Heart left ventricle (tissue), 16 donors: ENCODE results near the gene EVPL. TPM values are rescaled to one million over a fixed set of nuclear protein-coding genes. Genes with fewer than 3 reads are reported as not detected.
A peak's percentile ranks its signal among the peaks of the same experiment; 100 is the strongest.

Experiments
- ATAC-seq, 4 donors: fragments of 200-7000 bp; cut with Tn5 transposase; one replicate each; pipeline ENCODE4 v1.9.1; 2020 to 2022; ENCODE audit warnings: moderate library complexity in 4 of 4, mild to moderate bottlenecking in 3 of 4, moderate number of reproducible peaks in 1 of 4
- DNase-seq, 5 donors: peaks; one replicate each; pipeline ENCODE4 v3.0.0-alpha.2; 2020
- H3K27ac ChIP-seq, 12 donors: fragments of 200-600 bp; sonication (generic) in 4 of 12; one replicate each; pipeline versions ENCODE4 v1.5.0 to v1.8.0; 2016 to 2022; ENCODE audit warnings: mild to moderate bottlenecking in 2 of 12
- H3K27me3 ChIP-seq, 9 donors: fragments of 200-600 bp; sonication (generic) in 2 of 9; one replicate each; pipeline versions ENCODE4 v1.5.1 to v1.8.0; 2016 to 2022; ENCODE audit warnings: mild to moderate bottlenecking in 3 of 9
- H3K36me3 ChIP-seq, 9 donors: fragments of 200-600 bp; sonication (generic) in 2 of 9; one replicate each; pipeline versions ENCODE4 v1.5.0 to v1.8.0; 2018 to 2022; ENCODE audit warnings: mild to moderate bottlenecking in 2 of 9
- H3K4me1 ChIP-seq, 12 donors: fragments of 200-600 bp; sonication (generic) in 4 of 12; one replicate each; pipeline versions ENCODE4 v1.5.0 to v1.8.0; 2016 to 2022; ENCODE audit warnings: mild to moderate bottlenecking in 3 of 12
- H3K4me3 ChIP-seq, 12 donors: fragments of 200-600 bp; sonication (generic) in 4 of 12; one replicate each; pipeline versions ENCODE4 v1.5.0 to v1.8.0; 2017 to 2022; ENCODE audit warnings: mild to moderate bottlenecking in 9 of 12, moderate library complexity in 4 of 12
- H3K9me3 ChIP-seq, 12 donors: fragments of 200-600 bp; sonication (generic) in 4 of 12; one replicate each; pipeline versions ENCODE4 v1.5.0 to v1.8.0; 2016 to 2022; ENCODE audit warnings: mild to moderate bottlenecking in 1 of 12
- CTCF ChIP-seq, 12 donors: fragments of 200-600 bp; sonication (generic) in 4 of 12; IDR thresholded peaks; one replicate each; pipeline versions ENCODE4 v1.5.0 to v1.8.0; 2018 to 2022; ENCODE audit warnings: antibody characterized with exemption in 12 of 12, mild to moderate bottlenecking in 5 of 12
- POLR2A ChIP-seq, 2 donors: fragments of 450-650 bp; IDR thresholded peaks; one replicate each; pipeline ENCODE4 v1.6.1; 2017; ENCODE audit warnings: antibody characterized with exemption in 2 of 2, mild to moderate bottlenecking in 2 of 2, moderate library complexity in 2 of 2
- WGBS, 4 donors: extraction: QIAGEN DNeasy Blood & Tissue Kit in 2 of 4; methylation state at CpG; one replicate each; pipeline versions ENCODE4 v1.1.5 to v1.1.7; 2013 to 2018; 5-methylcytosine and 5-hydroxymethylcytosine counted together
- intact Hi-C, 10 donors: fragments of 100-400 bp; cut with DNase I; formaldehyde crosslinking; loops; one replicate each; pipeline versions ENCODE4 v1.11.1 to v1.14.2; 2022
- polyA plus RNA-seq, 2 donors: library from polyadenylated mRNA; stranded (reverse); fragments of 200-250 nt; gene quantifications; one replicate each; pipeline ENCODE4 v1.2.3, GENCODE V29; 2013
- total RNA-seq, 9 donors: library from RNA; depleted of rRNA in 2 of 9; stranded (reverse); fragments of >200 nt in 2 of 9; fragmentation: NEBNext Ultra II Directional in 3 of 9; extraction: Animal tissue kit (Norgen Biotek cat#: 25700) in 3 of 9; gene quantifications; one replicate each; pipeline versions ENCODE4 v1.1.0 to v1.2.4, GENCODE V29; 2016 to 2023
- donor health status: ischemic (EF 13 %, LVEDD 7.1; RV severe dilation, severe dysfunction).
- donor health status: healthy with polysubstance abuse.
- donor health status: DM: no; HTN: yes; CAD: no.
- donor health status: DM: no; HTN: no; CAD: no.
- donor health status: ischemic (EF 25% LVEDD 6.9; RV normal size, moderate dysfunction).
- donor health status: ischemic (EF 25% LVEDD 5.7; RV mildly dilated, moderate dysfunction).
- donor health status: healthy.
- donor health status: DM: yes; HTN: yes; CAD: no.
- donor health status: ischemic (EF 35%, LVEDD 5.7; RV mildly dilated, moderate dysfunction).
- donor health status: nonischemic (EF 11% LVEDD 7.7; RV severe dilation, severe dysfunction).
- donor health status: DM: yes; HTN: yes; CAD: no.
- donor health status: PGD.
- donor health status: ischemic (EF 29% LVEDD 5.4; RV normal size, mild dysfunction).
- donor health status: nonischemic (EF 23%, LVEDD 6.1; RV moderate dilation, normal function).

Gene EVPL
- total and polyA plus RNA-seq, 11 donors = 0.03 to 2.0 (median 0.05) TPM; not detected in 3

- H3K9me3 ChIP-seq = no peaks in the 10 kb centered on the region
- no peak for TF ChIP-seq CTCF (IDR thresholded peaks at IDR 0.05)
- no peak for TF ChIP-seq POLR2A (IDR thresholded peaks at IDR 0.05)
- WGBS, 4 donors = 76 to 82% (median 79%) methylated on average over 12 to 26 of the region's 26 CpGs
- H3K4me3 ChIP-seq = no peak overlapping the region
- no peak for DNase-seq
- no peaks in the 10 kb centered on the region for H3K27me3 ChIP-seq
- no peak overlapping the region for H3K27ac ChIP-seq
- no peak for ATAC-seq
- no peaks in the 10 kb centered on the region for H3K36me3 ChIP-seq
- peaks cover 0 to 6% (median 1%) of the 10 kb centered on the region in 12 donors for H3K4me1 ChIP-seq
- intact Hi-C loops = loop anchor here in 8 of 10 donors (5.0 to 10.0 kb wide), 8 partner anchors 160 to 287 kb away; no protein-coding TSS in a partner anchor
These were observed 12.2 kb downstream of the EVPL start for GRCh38 chr17:76014925-76015261.

GRCh38 chr17:76014100-76014924, 12.8 kb downstream of the EVPL start:
- intact Hi-C loops = loop anchor here in 8 of 10 donors (5.0 to 10.0 kb wide), 8 partner anchors 160 to 288 kb away; no protein-coding TSS in a partner anchor
- Histone ChIP-seq H3K27me3 (no peaks in the 10 kb centered on the region), H3K4me1 (peaks cover 0 to 6% (median 1%) of the 10 kb centered on the region in 12 donors), H3K27ac (no peak overlapping the region), H3K4me3 (no peak overlapping the region), H3K36me3 (no peaks in the 10 kb centered on the region), H3K9me3 (no peaks in the 10 kb centered on the region)
- WGBS, 4 donors = 26 to 55% (median 27%) methylated on average over 9 to 19 of the region's 19 CpGs
- TF ChIP-seq POLR2A (IDR thresholded peaks at IDR 0.05) (no peak), CTCF (IDR thresholded peaks at IDR 0.05) (peak; percentile 86 to 99 (median 96))
- ATAC-seq (peak; percentile 76 to 90 (median 80)), DNase-seq (peak; percentile 55 to 86 (median 67))

- ATAC-seq = no peak
- no peak for DNase-seq
- peaks cover 0 to 6% (median 1%) of the 10 kb centered on the region in 12 donors for H3K4me1 ChIP-seq
These were observed 13.7 kb downstream of the EVPL start for GRCh38 chr17:76013377-76013932.

More at GRCh38 chr17:76013377-76013932, 13.7 kb downstream of the EVPL start:
- intact Hi-C loops = loop anchor here in 8 of 10 donors (5.0 to 10.0 kb wide), 8 partner anchors 161 to 289 kb away; no protein-coding TSS in a partner anchor
- H3K4me3 ChIP-seq = no peak overlapping the region
- TF ChIP-seq POLR2A (IDR thresholded peaks at IDR 0.05) = no peak
- TF ChIP-seq CTCF (IDR thresholded peaks at IDR 0.05) = no peak
- peak overlapping the region in 1 of 12 donors; percentile 6 for H3K27ac ChIP-seq
- 77 to 82% (median 78%) methylated on average over 15 of the region's 15 CpGs for WGBS, 4 donors
- H3K27me3 ChIP-seq = no peaks in the 10 kb centered on the region
- H3K36me3 ChIP-seq = no peaks in the 10 kb centered on the region
- no peaks in the 10 kb centered on the region for H3K9me3 ChIP-seq
